GM21367 (cell line): ENCODE results near the gene LRRC17.

Source experiments
- ATAC-seq: cut with Tn5 transposase; IDR thresholded peaks from one replicate; pipeline ENCODE4 v1.9.1; 2021; ENCODE audit not compliant: unreplicated experiment

The LRRC17 gene

DNA sequence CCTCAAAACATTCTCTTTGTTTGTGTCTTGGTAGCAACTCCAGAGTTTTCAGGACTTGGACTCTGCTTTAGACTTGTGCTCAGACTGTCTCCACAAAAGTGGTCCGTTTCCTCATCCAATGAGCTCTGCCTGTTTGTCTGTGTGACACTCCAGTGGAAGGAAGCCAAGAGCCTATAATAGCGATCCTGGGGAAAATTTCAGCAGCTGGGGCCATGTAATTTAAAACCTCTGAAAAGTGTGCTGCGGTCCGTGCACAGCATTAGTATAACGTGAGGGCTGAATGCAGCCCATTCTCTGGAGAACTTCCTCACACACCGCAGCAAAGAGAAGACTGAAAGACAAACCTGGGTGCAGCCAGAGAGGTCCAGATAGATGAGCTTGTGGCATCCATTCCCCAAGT, at the start of gene LRRC17:
Gene LRRC17 (plus strand): TSS at position 259 of the 400 bp plus-strand sequence. CDS start 20,914 bp downstream, outside the sequence.
- no peak for ATAC-seq

GRCh38 chr7:102864958-102865357, 47.8 kb upstream of the LRRC17 start:
- no peak for ATAC-seq

DNA sequence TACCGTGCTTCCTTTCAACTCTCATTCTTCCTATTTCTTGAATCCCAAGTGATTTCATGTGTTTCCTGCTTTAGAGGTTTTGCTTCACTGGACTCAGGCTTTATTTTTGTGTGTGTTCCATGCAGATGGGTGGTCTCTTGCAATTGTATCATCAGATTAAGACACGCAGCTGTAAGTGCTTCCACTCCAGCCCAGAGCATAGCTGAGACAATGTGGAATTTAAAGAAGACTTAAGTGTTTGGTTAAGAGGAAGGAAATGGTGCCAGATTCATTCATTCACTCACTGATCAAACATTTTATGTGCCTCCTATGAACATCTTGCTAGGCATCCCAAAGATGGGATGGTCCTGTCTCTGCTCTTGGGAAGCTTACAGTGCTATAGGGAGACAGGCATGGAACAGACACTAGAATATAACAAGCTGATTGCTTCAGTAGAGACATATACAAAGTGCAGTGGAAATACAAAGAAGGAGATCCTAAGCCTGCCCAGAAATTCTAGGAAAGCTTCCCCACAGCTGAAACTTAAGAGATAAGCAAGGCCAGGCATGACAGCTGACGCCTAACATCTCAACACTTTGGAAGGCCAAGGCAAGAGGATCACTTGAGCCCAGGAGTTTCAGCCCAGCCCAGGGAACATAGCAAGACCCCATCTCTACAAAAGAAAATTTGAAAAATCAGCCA, 46.1 kb upstream of the LRRC17 start:
- no peak for ATAC-seq

DNA sequence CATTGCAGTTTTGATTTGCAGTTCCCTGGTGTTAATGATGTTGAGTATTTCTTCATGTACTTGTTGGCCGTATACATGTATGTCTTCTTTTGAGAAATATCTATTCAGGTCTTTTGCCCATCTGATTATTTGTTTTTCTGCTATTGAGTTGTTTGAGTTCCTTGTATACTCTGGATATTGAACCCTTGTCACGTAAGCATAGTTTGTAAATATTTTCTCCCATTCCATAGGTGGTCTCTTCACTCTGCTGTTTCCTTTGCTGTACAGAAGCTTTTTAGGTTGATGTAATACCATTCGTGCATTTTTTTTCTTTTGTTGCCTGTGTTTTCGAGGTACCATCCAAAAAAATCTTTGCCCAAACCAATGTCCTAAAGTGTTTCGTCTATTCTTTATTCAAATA, 43.6 kb upstream of the LRRC17 start:
- no peak for ATAC-seq

DNA sequence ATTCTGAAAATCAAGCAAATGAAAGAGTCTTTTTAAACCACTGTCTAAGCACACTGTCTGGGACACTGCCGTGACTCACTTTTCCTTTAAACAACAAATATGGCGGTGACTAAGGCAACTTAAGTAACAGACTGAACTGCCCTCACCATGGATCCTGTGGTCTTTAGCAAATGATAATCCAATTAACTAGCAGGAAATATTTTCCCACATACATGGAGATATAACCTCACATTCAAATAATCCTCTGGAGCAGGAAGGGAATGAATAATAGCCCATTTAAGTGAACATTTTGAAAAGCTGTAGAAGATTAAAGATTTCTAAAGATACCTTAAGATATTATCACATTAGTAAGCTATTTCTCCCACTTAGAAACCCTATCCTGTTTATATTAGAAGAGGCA, 40.3 kb upstream of the LRRC17 start:
- ATAC-seq = no peak

GRCh38 chr7:102873470-102874165, 39.2 kb upstream of the LRRC17 start:
- ATAC-seq = no peak

DNA sequence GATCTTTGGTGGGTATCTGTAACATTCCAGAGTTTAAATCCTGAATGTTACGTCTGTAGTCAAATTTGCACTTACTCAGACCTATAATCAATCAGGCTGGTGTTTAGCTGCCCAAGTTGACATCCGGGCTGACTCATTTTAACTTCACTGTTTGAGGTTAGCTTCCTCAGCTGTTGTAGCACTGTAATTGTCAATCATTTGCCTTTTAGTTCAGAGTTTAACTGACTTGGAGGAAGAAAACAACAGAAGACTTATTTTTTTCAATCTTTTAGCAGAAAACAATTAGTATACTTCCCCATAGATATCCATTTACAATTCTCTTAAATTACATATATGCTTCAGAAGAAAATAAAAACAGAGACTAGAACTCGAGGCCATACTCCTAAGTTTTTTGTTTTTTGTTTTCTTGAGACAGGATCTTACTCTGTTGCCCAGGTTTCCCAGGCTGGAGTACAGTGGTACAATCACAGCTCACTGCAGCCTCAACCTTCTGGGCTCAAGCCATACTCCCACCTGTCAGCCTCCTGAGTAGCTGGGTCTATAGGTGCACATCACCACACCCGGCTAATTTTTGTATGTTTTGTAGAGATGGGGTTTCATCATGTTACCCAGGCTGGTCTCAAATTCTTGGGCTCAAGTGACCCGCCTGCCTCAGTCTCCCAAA, 38.5 kb upstream of the LRRC17 start:
- ATAC-seq = peak; percentile 96

GRCh38 chr7:102874966-102875365, 37.8 kb upstream of the LRRC17 start:
- ATAC-seq = no peak

GRCh38 chr7:102875700-102876295, 37.0 kb upstream of the LRRC17 start:
- ATAC-seq = no peak

GRCh38 chr7:102883098-102883860, 29.5 kb upstream of the LRRC17 start:
- no peak for ATAC-seq

DNA sequence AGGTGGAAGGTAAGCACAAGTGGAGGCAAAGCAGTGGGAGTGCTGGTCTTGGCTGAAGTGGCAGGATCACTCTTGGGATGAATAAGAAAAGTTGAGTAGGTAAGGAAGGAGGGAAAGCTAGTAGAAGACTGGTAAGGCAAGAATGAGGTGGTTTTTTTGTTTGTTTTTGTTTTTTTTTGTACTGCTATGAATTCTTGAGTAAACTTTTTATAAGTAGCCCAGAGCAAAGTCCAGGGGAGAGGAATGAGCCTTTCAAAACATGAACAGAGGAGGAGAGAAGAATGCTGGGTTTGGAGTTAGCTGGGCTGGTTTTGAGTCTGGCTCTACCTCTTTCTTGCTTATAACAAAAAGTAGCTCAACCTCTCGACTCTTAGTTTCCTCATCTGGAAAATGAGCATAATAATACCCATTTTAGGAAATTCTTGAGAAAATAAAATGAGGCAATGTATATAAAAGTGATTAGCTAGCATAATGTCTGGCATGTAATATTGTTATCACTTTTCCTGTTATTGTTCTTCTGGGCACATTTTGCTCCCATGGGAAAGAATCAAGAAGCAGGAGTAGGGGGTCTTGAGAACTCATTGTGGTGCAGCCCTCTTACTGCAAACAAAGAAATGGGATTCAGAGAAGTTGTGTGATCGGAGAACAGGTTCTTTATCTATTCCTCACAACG, 24.1 kb upstream of the LRRC17 start:
- no peak for ATAC-seq

GRCh38 chr7:102889851-102890250, 22.9 kb upstream of the LRRC17 start:
- ATAC-seq = no peak

DNA sequence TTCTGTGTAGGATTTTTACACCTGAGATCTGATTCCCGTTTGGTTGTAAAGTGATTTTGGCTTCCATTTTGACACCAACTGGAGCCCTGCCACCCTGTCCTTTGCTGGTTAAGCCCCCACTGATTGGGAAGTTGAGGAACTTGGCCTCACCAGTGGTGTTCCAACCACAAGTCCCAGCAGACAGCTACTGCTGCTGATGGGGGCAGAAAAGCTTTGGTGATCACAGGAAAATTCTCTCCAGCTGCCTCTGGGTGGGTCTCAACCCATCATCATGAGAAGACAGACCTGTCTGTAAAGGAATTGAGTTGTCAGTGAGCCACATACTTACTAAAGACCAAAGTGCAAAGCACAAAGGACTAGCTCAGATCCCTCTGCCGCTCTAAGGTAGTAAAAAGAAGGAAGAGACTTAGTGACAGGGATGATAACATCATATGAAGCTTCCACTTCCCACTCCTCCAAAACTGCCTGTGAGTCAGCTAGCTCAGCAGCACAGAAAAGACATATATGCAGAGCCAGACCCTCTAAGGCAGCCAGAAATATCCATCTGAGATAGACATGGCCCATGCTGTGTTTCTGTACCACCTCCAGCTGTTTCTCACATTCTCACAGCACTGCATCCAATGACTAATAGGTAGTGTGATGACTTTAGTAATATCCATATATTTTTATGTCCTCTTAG, 22.4 kb upstream of the LRRC17 start:
- ATAC-seq = no peak

GRCh38 chr7:102890971-102891692, 21.7 kb upstream of the LRRC17 start:
- no peak for ATAC-seq

GRCh38 chr7:102891693-102892261, 21.0 kb upstream of the LRRC17 start:
- no peak for ATAC-seq

DNA sequence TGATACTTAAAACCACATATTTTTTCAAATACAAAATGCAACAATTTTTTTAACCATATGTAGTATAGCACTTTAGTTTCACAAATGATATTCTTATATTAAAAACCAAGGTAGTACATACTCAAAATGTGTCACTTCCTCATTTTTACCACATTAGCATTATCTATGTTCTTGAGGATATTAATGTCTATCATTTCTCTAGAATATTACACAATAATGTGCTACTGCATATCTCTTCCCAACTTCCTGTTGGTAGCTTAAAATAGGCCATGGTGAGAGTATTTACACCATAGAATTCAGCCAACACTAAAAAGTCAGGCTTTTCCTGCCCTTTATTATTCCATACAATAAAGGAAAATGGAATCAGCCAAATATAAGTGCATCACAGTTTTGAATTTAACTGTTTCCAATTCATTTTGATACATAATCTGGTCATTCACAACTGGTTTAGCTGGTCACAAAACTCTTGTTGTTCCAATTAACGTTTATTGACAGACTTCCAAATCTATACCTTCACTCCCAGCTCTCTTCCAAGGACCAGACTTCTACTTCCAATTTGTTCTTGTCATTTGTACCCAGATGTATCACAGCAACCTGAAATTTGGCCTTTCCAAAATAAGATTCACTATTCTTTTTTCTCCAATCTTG, 20.0 kb upstream of the LRRC17 start:
- no peak for ATAC-seq

GRCh38 chr7:102895602-102896001, 17.2 kb upstream of the LRRC17 start:
- no peak for ATAC-seq

- ATAC-seq = no peak
Observed at GRCh38 chr7:102896585-102896984, 16.2 kb upstream of the LRRC17 start.
